GM19438 (cell line): ENCODE results near the gene GATAD2A.

Experiments used
- ATAC-seq: cut with Tn5 transposase; IDR thresholded peaks from one replicate; pipeline ENCODE4 v1.9.1; 2021; ENCODE audit warnings: low read depth; ENCODE audit not compliant: unreplicated experiment

The GATAD2A gene

GRCh38 chr19:19486343-19487076 lies 81.0 kb downstream of the GATAD2A start:
- ATAC-seq = no peak

DNA sequence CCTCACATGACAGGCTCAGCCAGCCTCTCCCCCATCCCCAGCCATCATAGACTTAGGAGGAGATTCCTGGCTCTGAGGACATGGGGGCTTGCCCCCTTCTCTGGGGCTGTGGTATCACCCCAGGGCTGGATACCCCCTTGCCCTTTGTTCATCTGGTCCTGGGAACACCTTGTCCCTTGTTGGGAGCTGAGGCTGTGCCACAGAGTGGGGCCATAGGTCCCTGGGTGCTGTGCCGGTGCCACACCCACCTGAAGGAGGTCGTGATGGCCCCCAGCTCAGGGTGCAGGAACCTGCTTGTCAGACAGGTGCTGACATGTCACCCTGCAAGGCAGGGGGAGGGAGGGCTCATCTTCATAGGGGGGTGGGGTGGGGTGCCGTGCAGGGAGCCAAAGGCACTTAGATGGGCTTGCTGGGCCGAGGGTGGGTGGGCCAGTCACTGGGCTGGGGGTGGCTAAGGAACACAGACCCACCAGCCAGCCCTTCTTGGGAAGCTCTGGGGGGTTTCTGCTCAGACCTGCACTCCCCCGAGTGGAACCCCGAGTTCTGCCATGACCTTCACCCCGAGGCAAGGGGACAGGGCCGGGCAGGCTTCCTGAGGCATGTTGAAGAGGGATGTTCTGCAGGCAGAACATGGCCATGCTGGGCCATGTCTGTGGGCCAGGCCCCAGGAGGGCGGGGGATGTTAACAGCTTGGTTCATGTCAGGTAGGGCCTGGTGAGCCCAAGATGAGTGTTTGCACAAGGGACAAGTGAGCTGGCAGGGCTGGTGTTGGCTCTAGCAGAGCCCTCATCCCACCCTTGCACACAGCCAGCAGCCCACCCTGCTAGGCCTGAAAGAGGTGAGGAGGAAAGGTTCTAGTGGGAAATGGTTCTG lies 81.8 kb downstream of the GATAD2A start:
- ATAC-seq = no peak

DNA sequence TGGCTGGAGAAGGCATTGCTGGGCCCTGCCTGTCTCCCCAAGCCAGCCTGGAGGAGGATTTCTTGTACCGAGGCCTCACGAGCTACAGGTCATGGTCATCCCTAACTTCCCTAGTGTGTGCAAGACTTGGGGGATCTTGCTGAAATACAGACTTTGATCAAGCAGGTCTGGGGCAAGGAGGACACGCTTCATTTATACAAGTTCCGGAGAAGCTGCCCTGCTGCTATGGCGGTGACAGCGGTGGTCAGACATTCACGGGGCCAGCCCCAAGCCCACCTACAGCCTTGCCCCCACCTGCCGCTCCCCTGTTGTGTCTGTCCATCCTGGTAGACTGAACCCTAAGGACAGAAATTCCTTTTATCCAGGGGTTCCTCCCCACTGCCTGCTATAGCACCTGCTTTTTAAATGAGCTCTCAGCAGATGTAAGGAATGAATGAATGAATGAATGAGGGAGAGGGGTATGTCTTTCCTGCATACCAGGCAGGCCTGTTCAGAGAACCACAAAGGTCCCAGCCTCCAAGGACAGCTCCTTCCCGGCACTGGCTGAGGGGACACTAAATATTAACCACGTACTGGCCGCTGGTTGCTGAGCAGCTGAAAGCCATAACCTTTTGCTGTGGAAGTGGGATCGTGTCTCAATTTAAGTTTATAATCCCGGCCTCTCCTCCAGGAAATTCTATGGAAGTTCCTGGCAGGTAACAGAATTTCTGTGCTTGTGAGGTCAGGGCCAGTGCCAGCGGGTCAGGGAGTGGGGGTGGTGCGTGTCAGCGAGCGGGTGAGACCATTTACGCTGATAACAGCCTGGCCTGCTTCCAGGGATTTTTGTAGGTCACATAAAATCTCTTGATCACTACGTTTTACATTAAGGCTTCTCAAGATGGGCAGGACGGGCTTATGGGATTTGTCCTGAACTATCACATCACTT lies 82.7 kb downstream of the GATAD2A start:
- no peak for ATAC-seq

- peak; percentile 66 for ATAC-seq
Measured at GRCh38 chr19:19488875-19489690, 83.6 kb downstream of the GATAD2A start.

GRCh38 chr19:19489804-19490204 lies 84.3 kb downstream of the GATAD2A start:
- no peak for ATAC-seq

- no peak for ATAC-seq
Measured at GRCh38 chr19:19490214-19490968, 84.9 kb downstream of the GATAD2A start.

DNA sequence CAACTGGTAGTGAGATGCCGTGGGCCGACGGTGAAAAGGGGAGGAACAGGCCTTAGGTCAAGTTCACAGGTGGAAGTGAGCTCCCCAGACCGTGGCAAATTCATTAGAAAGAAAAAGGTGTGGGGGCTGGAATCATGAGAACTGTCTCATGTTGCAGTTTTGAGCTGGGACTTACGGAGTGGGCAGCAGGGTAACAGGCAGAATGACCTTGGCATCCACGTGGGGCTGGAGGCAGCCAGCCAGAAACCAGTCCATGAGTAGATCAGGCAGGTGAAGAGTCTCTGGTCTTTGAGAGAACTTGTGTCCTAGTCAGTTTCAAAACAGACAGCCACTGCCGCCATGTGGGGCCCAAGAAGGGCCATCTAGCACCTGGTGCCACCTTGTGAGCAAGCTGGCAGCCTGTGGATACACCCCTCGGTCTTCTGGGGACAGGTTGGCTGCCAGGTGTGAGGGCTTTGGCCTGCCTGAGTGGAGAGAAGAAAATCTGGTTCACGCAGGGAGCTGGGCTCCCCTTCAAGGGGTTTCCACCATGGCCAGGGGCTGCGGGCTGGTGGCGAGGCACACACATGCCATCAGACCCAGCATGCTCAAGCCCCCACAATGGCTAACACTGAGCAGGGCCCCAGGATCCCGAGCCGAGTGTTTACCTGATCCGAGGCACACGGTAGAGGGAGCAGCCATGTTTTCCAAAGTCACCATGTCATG lies 86.0 kb downstream of the GATAD2A start:
- ATAC-seq = no peak

DNA sequence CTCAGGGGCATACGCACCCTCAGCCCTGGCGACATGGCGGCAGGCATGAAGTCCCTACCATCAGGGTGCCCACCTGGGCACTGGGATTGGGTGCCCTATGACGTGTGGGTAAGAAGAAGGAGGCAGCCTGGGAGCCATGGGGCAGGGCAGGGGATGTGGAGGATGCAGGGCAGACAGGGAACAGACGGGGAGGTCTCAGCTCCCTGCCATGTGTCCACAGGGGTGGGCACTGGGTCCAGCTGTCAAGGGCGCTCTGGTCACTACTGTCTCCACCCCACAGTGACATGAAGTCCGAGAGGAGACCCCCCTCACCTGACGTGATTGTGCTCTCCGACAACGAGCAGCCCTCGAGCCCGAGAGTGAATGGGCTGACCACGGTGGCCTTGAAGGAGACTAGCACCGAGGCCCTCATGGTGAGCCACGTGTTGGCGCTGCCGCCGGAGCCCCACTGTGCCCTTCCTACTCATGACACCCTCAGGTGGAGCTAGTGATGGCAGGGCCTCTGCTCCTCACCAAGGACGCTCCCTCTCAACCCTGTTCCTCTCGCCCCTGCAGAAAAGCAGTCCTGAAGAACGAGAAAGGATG lies 86.6 kb downstream of the GATAD2A start:
- no peak for ATAC-seq

GRCh38 chr19:19493841-19494546 lies 88.5 kb downstream of the GATAD2A start:
- ATAC-seq = no peak

- no peak for ATAC-seq
Measured at GRCh38 chr19:19495614-19496603, 90.4 kb downstream of the GATAD2A start.

DNA sequence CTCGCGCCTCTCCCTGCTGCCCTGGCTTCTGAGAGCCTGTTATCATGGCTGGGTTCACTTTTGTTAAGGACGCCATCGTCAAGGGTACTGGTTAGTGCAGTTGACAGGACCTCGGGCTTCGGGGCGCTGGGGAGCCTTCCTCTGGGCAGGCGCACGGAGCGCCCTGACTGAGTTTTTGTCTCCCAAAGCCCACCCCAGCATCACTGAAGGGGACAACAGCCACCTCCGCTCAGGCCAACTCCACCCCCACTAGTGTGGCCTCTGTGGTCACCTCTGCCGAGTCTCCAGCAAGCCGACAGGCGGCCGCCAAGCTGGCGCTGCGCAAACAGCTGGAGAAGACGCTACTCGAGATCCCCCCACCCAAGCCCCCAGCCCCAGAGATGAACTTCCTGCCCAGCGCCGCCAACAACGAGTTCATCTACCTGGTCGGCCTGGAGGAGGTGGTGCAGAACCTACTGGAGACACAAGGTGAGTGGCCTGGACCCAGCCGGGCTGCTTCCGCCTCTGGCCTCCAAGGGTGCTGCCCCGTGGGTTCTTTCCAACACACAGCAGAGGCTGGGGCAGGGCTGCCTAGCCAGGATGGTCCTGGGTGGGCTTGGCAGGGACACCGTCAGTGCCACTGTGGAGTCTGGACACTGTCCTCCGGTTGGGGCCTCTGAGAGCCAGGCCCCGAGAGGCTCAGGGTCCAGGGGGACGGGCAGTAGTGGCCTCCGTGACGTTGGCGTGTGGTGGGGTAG lies 92.9 kb downstream of the GATAD2A start:
- ATAC-seq = no peak

- no peak for ATAC-seq
Measured at GRCh38 chr19:19499272-19499995, 94.0 kb downstream of the GATAD2A start.

DNA sequence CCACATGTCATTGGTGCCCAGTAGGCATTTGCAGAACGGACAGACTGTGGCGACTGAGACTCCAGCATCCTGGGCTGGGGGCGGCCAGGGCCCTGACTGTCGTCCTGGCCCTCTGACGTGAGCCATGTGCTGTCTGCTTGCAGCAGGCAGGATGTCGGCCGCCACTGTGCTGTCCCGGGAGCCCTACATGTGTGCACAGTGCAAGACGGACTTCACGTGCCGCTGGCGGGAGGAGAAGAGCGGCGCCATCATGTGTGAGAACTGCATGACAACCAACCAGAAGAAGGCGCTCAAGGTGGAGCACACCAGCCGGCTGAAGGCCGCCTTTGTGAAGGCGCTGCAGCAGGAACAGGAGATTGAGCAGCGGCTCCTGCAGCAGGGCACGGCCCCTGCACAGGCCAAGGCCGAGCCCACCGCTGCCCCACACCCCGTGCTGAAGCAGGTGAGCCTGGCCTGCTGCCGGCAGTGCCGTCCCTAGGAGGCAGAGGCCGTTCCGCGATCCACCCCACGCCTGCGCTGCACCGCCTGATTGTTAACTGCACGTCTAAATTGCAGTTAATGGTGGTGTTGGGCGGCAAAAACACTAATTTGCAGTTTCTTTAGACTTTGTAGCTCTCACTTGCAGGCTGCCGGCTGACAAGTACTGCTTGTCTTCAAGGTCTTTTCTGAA lies 95.6 kb downstream of the GATAD2A start:
- ATAC-seq = no peak

GRCh38 chr19:19501798-19502197 lies 96.3 kb downstream of the GATAD2A start:
- no peak for ATAC-seq

- no peak for ATAC-seq
Measured at GRCh38 chr19:19502281-19502680, 96.8 kb downstream of the GATAD2A start.
